Small intestine (tissue), 7 donors: Measurements from ENCODE around the gene TCF7L2. TPM values are rescaled to one million over a fixed set of nuclear protein-coding genes. Genes with fewer than 3 reads are reported as not detected.

ENCODE experiments used
- DNase-seq, 2 donors: peaks; one replicate each; pipeline versions ENCODE4 v3.0.0 to v3.0.0-alpha.2; 2013
- FAIRE-seq: peaks from 2 replicates; lab custom pipeline; 2012; peaks lifted over from hg19 to GRCh38; lab: Jason Lieb, UNC
- H3K27ac ChIP-seq, 3 donors: one replicate each; pipeline ENCODE4 v1.5.1; 2013; ENCODE audit warnings: low read length in 2 of 3, mild to moderate bottlenecking in 2 of 3, control low read depth in 1 of 3, inconsistent platforms in 1 of 3, low read depth in 1 of 3, moderate library complexity in 1 of 3
- H3K27me3 ChIP-seq, 3 donors: one replicate each; pipeline ENCODE4 v1.6.1; 2013; ENCODE audit warnings: low read length in 3 of 3, inconsistent platforms in 1 of 3; ENCODE audit not compliant: control insufficient read depth in 3 of 3, insufficient read depth in 3 of 3
- H3K36me3 ChIP-seq, 3 donors: one replicate each; pipeline ENCODE4 v1.6.1; 2013; ENCODE audit warnings: low read length in 3 of 3, inconsistent platforms in 1 of 3, low read depth in 1 of 3, mild to moderate bottlenecking in 1 of 3, moderate library complexity in 1 of 3; ENCODE audit not compliant: control insufficient read depth in 3 of 3, insufficient read depth in 2 of 3
- H3K4me1 ChIP-seq, 3 donors: one replicate each; pipeline ENCODE4 v1.6.1; 2013; ENCODE audit warnings: low read length in 2 of 3, inconsistent platforms in 1 of 3, low read depth in 1 of 3, mild to moderate bottlenecking in 1 of 3, moderate library complexity in 1 of 3; ENCODE audit not compliant: control insufficient read depth in 3 of 3, insufficient read depth in 2 of 3
- H3K4me3 ChIP-seq, 3 donors: one replicate each; pipeline ENCODE4 v1.5.1; 2013; ENCODE audit warnings: low read length in 3 of 3, control low read depth in 1 of 3, inconsistent platforms in 1 of 3, low read depth in 1 of 3, mild to moderate bottlenecking in 1 of 3, moderate library complexity in 1 of 3
- H3K9me3 ChIP-seq, 2 donors: one replicate each; pipeline ENCODE4 v1.6.1; 2013; ENCODE audit warnings: low read depth in 1 of 2, low read length in 1 of 2; ENCODE audit not compliant: control insufficient read depth in 2 of 2, insufficient read depth in 1 of 2
- WGBS, 3 donors: extraction: QIAGEN DNeasy Blood & Tissue Kit; methylation state at CpG; one replicate each; pipeline ENCODE4 v1.1.7; 2013; 5-methylcytosine and 5-hydroxymethylcytosine counted together
- polyA plus RNA-seq, 4 donors: library from polyadenylated mRNA; stranded (reverse) in 3 of 4; unstranded in 1 of 4; fragments of 200-250 nt in 3 of 4; fragments of 120-200 nt in 1 of 4; gene quantifications; one replicate each; pipeline versions ENCODE4 v1.2.1 to v1.2.3, GENCODE V29; 2013
- donor health status: healthy with polysubstance abuse.
- donor health status: control.
- donor health status: control.
- donor health status: Bipolar disorder and iron deficiency.
- donor health status: healthy.

Gene TCF7L2
- polyA plus RNA-seq, 4 donors: 13.2 to 50.3 (median 18.8) TPM

DNA sequence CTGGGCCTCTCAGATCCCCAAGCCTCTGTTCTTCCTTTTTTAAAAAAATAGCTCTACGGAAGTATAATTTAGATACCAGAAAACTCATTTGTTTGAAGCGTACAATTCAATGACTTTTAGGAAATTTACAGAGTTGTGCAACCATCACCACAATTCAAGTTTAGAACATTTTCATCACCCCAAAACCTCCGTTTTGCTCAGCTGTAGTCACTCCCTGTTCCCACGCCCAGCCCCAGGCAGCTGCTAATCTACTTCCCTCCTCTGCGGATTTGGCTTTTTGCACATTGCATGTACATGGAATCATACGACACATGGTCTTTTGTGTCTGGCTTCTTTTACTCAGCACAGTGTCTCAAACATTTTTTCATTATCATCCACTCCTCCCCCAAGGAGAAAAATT lies 229.2 kb downstream of the TCF7L2 start:
- Histone ChIP-seq H3K36me3 (no peaks in the 10 kb centered on the region), H3K9me3 (no peaks in the 10 kb centered on the region), H3K4me1 (peaks cover 0 to 10% (median 0%) of the 10 kb centered on the region in 3 donors), H3K27ac (no peak overlapping the region), H3K4me3 (no peak overlapping the region), H3K27me3 (no peaks in the 10 kb centered on the region)
- no peak for FAIRE-seq
- DNase-seq: no peak
- WGBS, 3 donors: 86 to 90% (median 87%) methylated on average over 6 of the region's 6 CpGs

DNA sequence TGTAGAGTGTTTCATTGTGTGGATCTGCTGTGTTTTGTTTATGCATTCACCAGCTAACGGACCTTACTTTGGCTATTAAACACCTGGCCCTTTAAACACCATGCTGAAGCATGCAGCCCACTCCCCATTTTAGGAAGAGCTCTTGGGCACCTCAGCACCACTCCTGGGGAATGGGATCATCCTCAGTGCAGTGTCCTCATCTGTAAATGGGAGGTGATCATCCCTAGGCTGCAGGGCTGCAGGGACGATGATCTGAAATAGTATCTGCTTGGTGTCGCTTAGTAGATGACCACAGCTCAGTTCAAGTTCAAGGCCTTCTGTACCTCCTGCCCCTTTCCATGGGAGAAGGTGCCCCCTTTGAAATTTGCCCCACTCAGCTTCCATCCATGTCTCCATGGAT lies 229.9 kb downstream of the TCF7L2 start:
- peaks cover 0 to 10% (median 0%) of the 10 kb centered on the region in 3 donors for H3K4me1 ChIP-seq
- 89 to 91% (median 91%) methylated on average over 3 of the region's 3 CpGs for WGBS, 3 donors
- H3K9me3 ChIP-seq: no peaks in the 10 kb centered on the region
- H3K27me3 ChIP-seq: no peaks in the 10 kb centered on the region
- FAIRE-seq (no peak), DNase-seq (no peak)
- H3K36me3 ChIP-seq: no peaks in the 10 kb centered on the region
- H3K27ac ChIP-seq: no peak overlapping the region
- H3K4me3 ChIP-seq: no peak overlapping the region

- H3K27me3 ChIP-seq: no peaks in the 10 kb centered on the region
- FAIRE-seq: no peak
- H3K27ac ChIP-seq: no peak overlapping the region
- no peaks in the 10 kb centered on the region for H3K36me3 ChIP-seq
- H3K4me3 ChIP-seq: no peak overlapping the region
- no peak for DNase-seq
- 68 to 91% (median 79%) methylated on average over 10 of the region's 10 CpGs for WGBS, 3 donors
- peaks cover 0 to 9% (median 0%) of the 10 kb centered on the region in 3 donors for H3K4me1 ChIP-seq
- H3K9me3 ChIP-seq: no peaks in the 10 kb centered on the region
Measured at GRCh38 chr10:113180401-113181154, 230.5 kb downstream of the TCF7L2 start.

- Histone ChIP-seq H3K36me3 (no peaks in the 10 kb centered on the region), H3K4me1 (no peaks in the 10 kb centered on the region), H3K9me3 (no peaks in the 10 kb centered on the region), H3K27me3 (no peaks in the 10 kb centered on the region), H3K4me3 (no peak overlapping the region), H3K27ac (no peak overlapping the region)
- no peak for DNase-seq
- FAIRE-seq: no peak
- WGBS, 3 donors: 91 to 94% (median 93%) methylated on average over 3 of the region's 3 CpGs
Measured at GRCh38 chr10:113182154-113182553, 232.1 kb downstream of the TCF7L2 start.

DNA sequence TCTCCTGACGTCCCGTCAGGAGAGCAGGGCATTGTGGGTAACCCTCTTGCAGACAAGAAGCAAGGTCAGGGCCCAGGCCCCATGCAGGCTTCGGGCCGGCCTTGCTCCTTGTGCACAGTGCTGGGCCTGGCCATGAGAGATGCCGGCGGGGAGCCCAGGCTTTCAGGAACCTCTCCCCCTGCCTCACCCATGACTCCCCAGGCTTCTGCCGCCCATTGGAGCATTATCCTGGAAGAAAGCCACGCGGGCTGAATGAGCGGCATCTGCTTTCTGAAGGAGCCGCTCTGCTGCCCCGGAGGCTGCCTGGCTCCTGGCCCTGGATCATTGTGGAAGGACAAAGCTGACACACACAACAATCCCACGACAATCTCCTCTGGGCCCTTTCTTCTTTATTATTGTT lies 233.5 kb downstream of the TCF7L2 start:
- no peak for FAIRE-seq
- Histone ChIP-seq H3K27me3 (no peaks in the 10 kb centered on the region), H3K27ac (no peak overlapping the region), H3K4me1 (no peaks in the 10 kb centered on the region), H3K4me3 (no peak overlapping the region), H3K9me3 (no peaks in the 10 kb centered on the region), H3K36me3 (no peaks in the 10 kb centered on the region)
- DNase-seq: no peak
- WGBS, 3 donors: 90 to 93% (median 92%) methylated on average over 13 of the region's 13 CpGs

- Histone ChIP-seq H3K9me3 (no peaks in the 10 kb centered on the region), H3K27me3 (no peaks in the 10 kb centered on the region), H3K4me3 (no peak overlapping the region), H3K4me1 (no peaks in the 10 kb centered on the region), H3K36me3 (no peaks in the 10 kb centered on the region), H3K27ac (no peak overlapping the region)
- WGBS, 3 donors: 50 to 62% (median 51%) methylated on average over 10 of the region's 10 CpGs
- DNase-seq (peak in 1 of 2 donors; percentile 19), FAIRE-seq (no peak)
Measured at GRCh38 chr10:113187063-113187777, 237.2 kb downstream of the TCF7L2 start.

DNA sequence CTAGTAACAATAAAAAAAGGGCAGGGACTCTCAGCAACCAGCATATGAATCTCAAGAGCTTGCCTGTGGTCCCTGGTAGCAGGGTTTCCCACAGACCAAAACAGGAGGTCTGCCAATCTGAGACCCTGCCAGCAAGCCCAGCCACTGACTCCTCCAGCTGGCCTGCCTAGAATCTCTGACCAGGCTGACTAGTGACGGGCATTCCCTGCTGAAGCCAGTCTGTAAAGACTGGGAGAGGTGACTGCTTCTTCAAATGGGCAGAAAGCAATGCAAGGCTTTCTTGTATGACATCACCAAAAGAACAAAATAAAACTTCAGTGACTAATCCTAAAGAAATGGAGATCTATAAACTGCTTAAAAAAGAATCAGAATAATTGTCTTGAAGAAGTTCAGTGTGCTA lies 249.4 kb downstream of the TCF7L2 start:
- H3K9me3 ChIP-seq: peaks cover 0 to 14% of the 10 kb centered on the region in 2 donors
- H3K27ac ChIP-seq: no peak overlapping the region
- no peaks in the 10 kb centered on the region for H3K36me3 ChIP-seq
- 84 to 89% (median 84%) methylated on average over 1 of the region's 1 CpG for WGBS, 3 donors
- H3K4me1 ChIP-seq: no peaks in the 10 kb centered on the region
- DNase-seq (no peak), FAIRE-seq (no peak)
- no peak overlapping the region for H3K4me3 ChIP-seq
- no peaks in the 10 kb centered on the region for H3K27me3 ChIP-seq

DNA sequence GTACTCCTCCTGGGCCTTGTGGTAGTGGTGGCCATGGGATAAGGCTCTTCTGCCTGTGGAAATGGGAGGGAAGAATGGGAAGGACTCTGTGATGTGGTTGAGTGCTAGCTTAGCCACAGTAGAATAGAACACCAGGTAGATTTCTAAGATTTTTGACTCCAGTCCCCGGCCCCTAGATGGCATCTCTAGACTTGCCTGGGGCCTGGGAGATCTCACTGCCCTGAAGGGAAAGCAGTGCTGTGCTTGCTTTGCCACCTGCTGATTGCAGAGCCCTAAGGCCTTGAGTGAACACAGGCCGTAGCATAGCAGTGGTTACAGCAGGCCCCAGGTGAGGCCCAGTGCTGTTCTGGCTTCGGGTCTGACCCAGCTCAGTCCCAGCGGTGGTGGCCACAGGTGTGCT lies 252.0 kb downstream of the TCF7L2 start:
- Histone ChIP-seq H3K36me3 (no peaks in the 10 kb centered on the region), H3K4me3 (no peak overlapping the region), H3K27me3 (no peaks in the 10 kb centered on the region), H3K4me1 (no peaks in the 10 kb centered on the region), H3K9me3 (peaks cover 0 to 14% of the 10 kb centered on the region in 2 donors), H3K27ac (no peak overlapping the region)
- FAIRE-seq (no peak), DNase-seq (no peak)
- whole genome bisulfite sequencing, 3 donors: 94 to 95% (median 94%) methylated on average over 4 of the region's 4 CpGs
